Activated B cell treated with CpG ODN at 0.5 μM for 24 hours (primary cell): Measurements from ENCODE around the gene PCDH12. TPM values are rescaled to one million over a fixed set of nuclear protein-coding genes. Genes with fewer than 3 reads are reported as not detected.

Experiments used
- ATAC-seq: fragments of 200-7000 bp; cut with Tn5 transposase; one replicate; pipeline ENCODE4 v1.10.0; 2021; ENCODE audit warnings: low read depth, mild to moderate bottlenecking, moderate library complexity
- CTCF ChIA-PET: fragments of 350-600 bp; sonication (Branson Sonifier 250); formaldehyde crosslinking; loops from one replicate; lab custom pipeline; 2021; ENCODE audit warnings: antibody characterized with exemption; lab: Charles Lee
- POLR2A ChIA-PET: fragments of 350-600 bp; sonication (Branson Sonifier 250); formaldehyde crosslinking; loops from one replicate; lab custom pipeline; 2021; ENCODE audit warnings: antibody characterized with exemption; lab: Charles Lee
- DNase-seq: peaks from one replicate; pipeline ENCODE4 v3.0.0; 2022
- H3K27ac Mint-ChIP-seq: one replicate; pipeline ENCODE4 v1.8.0; 2020; ENCODE audit warnings: mixed read lengths
- H3K27me3 Mint-ChIP-seq: one replicate; pipeline ENCODE4 v1.8.0; 2021; ENCODE audit warnings: mixed read lengths
- H3K36me3 Mint-ChIP-seq: one replicate; pipeline ENCODE4 v1.8.0; 2021; ENCODE audit warnings: low read depth, mixed read lengths
- H3K4me1 Mint-ChIP-seq: one replicate; pipeline ENCODE4 v1.8.0; 2021; ENCODE audit warnings: mixed read lengths
- H3K4me3 Mint-ChIP-seq: one replicate; pipeline ENCODE4 v1.8.0; 2020; ENCODE audit warnings: mild to moderate bottlenecking, mixed read lengths
- H3K9me3 Mint-ChIP-seq: one replicate; pipeline ENCODE4 v1.8.0; 2020; ENCODE audit warnings: mixed read lengths
- CTCF ChIP-seq: fragments of 200-600 bp; IDR thresholded peaks from one replicate; pipeline ENCODE4 v1.8.0; 2022; ENCODE audit warnings: antibody characterized with exemption, mild to moderate bottlenecking
- intact Hi-C: fragments of 100-400 bp; cut with micrococcal nuclease; formaldehyde crosslinking; loops from one replicate; pipeline ENCODE4 v1.15.1; 2024
- total RNA-seq: library from RNA; stranded (reverse); gene quantifications from 2 replicates; pipeline ENCODE4 v1.2.3, GENCODE V29; 2022

The PCDH12 gene
- total RNA-seq, 1 donor from 2014 or later, result not detected

GRCh38 chr5:141935538-141935937, 22.5 kb downstream of the PCDH12 start:
- ATAC-seq (no peak), DNase-seq (no peak)
- Mint-ChIP-seq H3K36me3 (peaks cover 84% of the 10 kb centered on the region), H3K9me3 (no peaks in the 10 kb centered on the region), H3K4me1 (no peaks in the 10 kb centered on the region), H3K27ac (no peak overlapping the region), H3K4me3 (no peak overlapping the region), H3K27me3 (no peaks in the 10 kb centered on the region)
- intact Hi-C loops, result no loop called here
- POLR2A ChIA-PET, result no interaction called here
- no peak for TF ChIP-seq CTCF
- CTCF ChIA-PET, result no interaction called here

GRCh38 chr5:141934099-141934844, 23.7 kb downstream of the PCDH12 start:
- CTCF ChIA-PET, result interaction anchor here (1.2 kb wide), 1 partner anchor 27 kb away, joined by 3 read pairs; no protein-coding TSS in a partner anchor
- Mint-ChIP-seq H3K4me3 (no peak overlapping the region), H3K36me3 (peaks cover 86% of the 10 kb centered on the region), H3K27ac (no peak overlapping the region), H3K9me3 (no peaks in the 10 kb centered on the region), H3K4me1 (no peaks in the 10 kb centered on the region), H3K27me3 (no peaks in the 10 kb centered on the region)
- no peak for DNase-seq
- intact Hi-C loops, result no loop called here
- ATAC-seq, result no peak
- TF ChIP-seq CTCF, result no peak
- POLR2A ChIA-PET, result no interaction called here

GRCh38 chr5:141933151-141933550, 24.9 kb downstream of the PCDH12 start:
- no peak overlapping the region for H3K4me3 Mint-ChIP-seq
- no peaks in the 10 kb centered on the region for H3K4me1 Mint-ChIP-seq
- DNase-seq (no peak), ATAC-seq (no peak)
- peaks cover 90% of the 10 kb centered on the region for H3K36me3 Mint-ChIP-seq
- TF ChIP-seq CTCF, result no peak
- intact Hi-C loops, result no loop called here
- H3K27ac Mint-ChIP-seq, result no peak overlapping the region
- ChIA-PET CTCF (interaction anchor here (1.2 kb wide), 1 partner anchor 28 kb away, joined by 3 read pairs; no protein-coding TSS in a partner anchor), POLR2A (no interaction called here)
- H3K27me3 Mint-ChIP-seq, result no peaks in the 10 kb centered on the region
- H3K9me3 Mint-ChIP-seq, result no peaks in the 10 kb centered on the region

- no peak for ATAC-seq
- CTCF ChIA-PET, result no interaction called here
- intact Hi-C loops, result no loop called here
- Mint-ChIP-seq H3K4me1 (no peaks in the 10 kb centered on the region), H3K27me3 (no peaks in the 10 kb centered on the region), H3K27ac (no peak overlapping the region), H3K9me3 (no peaks in the 10 kb centered on the region), H3K4me3 (no peak overlapping the region), H3K36me3 (peaks cover 95% of the 10 kb centered on the region)
- no peak for TF ChIP-seq CTCF
- POLR2A ChIA-PET, result no interaction called here
- DNase-seq, result no peak
Observed at GRCh38 chr5:141931694-141932093, 26.3 kb downstream of the PCDH12 start.

- intact Hi-C loops, result no loop called here
- no peak overlapping the region for H3K4me3 Mint-ChIP-seq
- H3K9me3 Mint-ChIP-seq, result no peaks in the 10 kb centered on the region
- no peak for TF ChIP-seq CTCF
- no peak overlapping the region for H3K27ac Mint-ChIP-seq
- ATAC-seq (no peak), DNase-seq (no peak)
- no peaks in the 10 kb centered on the region for H3K27me3 Mint-ChIP-seq
- CTCF ChIA-PET, result no interaction called here
- peaks cover 6% of the 10 kb centered on the region for H3K4me1 Mint-ChIP-seq
- H3K36me3 Mint-ChIP-seq, result peaks cover 91% of the 10 kb centered on the region
- POLR2A ChIA-PET, result no interaction called here
Observed at GRCh38 chr5:141929398-141930058, 28.5 kb downstream of the PCDH12 start.
